HG03097 (cell line): ENCODE results near the gene RASSF10.
"Not testable (repeated sequence)": the region's sequence is repeated elsewhere in the genome, so short reads cannot be mapped to it uniquely, and the experiment has no call there.

Experiments
- ATAC-seq: cut with Tn5 transposase; IDR thresholded peaks from one replicate; pipeline ENCODE4 v1.9.1; 2021; ENCODE audit not compliant: unreplicated experiment, low FRiP score

The RASSF10 gene

DNA sequence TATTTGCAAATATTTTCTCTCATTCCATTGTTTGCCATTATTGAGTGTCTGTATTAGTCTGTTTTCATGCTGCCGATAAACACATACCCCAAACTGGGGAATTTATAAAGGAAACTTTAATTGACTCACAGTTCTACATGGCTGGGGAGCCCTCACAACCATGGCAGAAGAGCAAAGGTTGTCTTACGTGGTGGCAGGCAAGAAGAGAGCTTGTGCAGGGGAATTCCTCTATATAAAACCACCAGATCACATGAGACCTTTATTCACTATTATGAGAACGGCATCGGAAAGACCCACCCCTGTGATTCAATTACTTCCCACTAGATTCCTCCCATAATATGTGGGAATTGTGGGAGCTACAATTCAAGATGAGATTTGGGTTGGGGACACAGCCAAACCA is 10.2 kb downstream of the RASSF10 start:
- ATAC-seq = no peak

DNA sequence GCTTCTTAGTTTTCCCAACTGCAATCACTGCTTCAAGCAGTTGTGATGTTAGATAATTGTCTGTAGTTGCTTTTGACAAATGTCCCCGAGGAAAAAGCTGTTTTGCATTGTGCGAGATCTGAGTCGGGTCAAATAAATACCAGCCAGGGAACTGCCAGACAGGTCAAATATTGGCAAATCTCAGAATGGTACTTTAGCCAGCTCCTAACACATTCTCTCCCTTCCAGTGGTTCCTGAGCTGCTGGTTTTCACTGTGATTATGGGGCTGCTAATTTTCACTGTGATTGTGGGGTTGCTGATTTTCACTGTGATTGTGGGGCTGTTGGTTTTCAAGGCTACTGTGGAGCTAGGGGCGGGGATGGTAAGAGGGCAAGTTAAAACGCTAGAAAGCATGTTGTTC is 14.3 kb downstream of the RASSF10 start:
- ATAC-seq = no peak

DNA sequence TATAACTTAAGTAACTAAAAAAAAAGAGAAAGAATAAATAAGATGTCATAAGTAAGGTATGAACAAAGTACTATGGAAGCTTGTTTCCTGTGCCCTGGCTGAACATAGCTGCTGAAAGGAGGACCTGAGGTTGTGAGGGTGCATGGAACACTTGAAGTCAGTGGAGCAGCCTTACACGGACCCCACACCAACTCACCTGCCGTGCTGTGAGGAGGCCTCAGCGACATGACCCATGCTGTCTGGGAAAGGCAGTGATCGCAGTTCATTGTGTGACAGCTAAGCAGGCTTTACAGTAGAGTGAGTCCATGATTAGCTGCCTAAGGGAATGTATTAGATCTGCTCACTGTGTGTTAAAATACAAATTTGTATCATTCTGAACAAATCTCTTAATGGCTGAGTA is 17.6 kb downstream of the RASSF10 start:
- ATAC-seq = no peak

DNA sequence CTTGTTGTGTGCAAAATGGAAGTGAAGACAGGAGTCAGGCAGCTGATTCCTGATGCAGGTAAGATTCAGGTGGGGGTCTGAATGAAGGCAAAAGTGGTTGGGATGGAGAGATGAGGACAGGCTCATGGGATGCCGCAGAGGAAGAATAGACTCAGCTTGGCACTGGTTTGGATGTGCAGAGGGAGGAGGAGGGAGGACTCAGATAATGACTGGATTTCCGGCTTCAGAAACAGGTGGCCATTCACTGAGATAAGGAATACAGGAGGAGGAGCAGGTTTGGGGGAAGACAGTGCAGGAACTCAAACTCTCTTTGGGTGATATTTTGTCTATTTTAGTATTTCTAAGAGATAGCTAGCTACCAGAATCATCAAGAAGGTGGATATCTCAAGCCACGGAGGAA is 19.2 kb downstream of the RASSF10 start:
- no peak for ATAC-seq

DNA sequence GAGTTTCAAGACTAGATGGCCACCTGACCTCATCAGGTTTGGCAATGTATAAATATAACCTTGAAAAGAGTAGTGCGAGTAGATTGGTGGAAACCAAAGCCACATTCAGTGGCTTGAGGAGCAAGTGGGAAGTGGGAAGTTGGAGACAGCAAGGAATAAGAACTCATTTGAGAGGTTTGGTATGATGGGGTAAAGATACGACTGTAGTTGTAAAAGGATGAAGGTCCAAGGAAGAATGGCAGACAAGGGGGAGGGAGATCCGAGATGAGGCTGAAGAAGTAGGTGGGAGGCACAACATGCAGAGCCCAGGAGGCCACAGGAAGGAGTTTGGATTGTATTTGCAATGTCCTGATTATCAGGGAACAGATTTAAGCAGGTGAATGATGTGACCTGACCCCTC is 20.8 kb downstream of the RASSF10 start:
- ATAC-seq = no peak

DNA sequence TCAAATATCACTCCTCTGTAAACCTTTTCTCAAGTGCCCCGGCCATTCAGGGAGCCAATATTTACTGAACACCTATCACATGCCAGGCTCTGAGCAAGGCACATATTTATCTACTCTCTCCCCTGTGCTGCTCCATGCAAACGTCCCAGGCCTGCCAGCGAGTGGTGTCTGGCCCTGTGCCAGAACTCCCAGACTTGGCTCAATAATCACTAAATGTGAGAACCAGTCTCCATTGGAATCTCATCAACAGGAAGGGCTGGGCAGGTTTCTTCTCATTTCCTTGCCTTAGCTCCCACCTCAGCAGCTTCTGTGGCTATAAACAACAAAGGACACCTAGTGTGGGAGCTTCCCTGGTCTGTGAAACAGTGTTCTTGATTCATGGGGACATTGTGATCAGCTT is 21.7 kb downstream of the RASSF10 start:
- ATAC-seq = no peak

DNA sequence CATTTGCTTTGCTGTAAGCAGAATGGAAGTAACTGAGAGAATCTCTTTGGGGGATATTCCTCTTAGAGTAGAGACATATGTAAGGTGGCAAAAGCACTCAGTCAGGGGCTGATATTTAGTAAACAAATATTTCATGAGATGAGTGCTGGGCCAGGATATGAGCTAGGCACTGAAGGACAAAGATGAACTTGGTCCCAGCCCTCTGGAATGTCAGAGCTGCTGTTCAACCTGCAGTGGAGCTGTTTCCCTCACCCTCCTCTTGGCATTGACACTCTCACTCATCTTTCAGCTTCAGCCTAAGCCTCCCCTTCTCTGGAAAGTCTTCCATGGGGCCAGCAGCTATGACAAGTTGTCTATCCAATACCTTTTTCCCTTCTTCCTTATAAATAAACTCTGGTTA is 22.2 kb downstream of the RASSF10 start:
- no peak for ATAC-seq

DNA sequence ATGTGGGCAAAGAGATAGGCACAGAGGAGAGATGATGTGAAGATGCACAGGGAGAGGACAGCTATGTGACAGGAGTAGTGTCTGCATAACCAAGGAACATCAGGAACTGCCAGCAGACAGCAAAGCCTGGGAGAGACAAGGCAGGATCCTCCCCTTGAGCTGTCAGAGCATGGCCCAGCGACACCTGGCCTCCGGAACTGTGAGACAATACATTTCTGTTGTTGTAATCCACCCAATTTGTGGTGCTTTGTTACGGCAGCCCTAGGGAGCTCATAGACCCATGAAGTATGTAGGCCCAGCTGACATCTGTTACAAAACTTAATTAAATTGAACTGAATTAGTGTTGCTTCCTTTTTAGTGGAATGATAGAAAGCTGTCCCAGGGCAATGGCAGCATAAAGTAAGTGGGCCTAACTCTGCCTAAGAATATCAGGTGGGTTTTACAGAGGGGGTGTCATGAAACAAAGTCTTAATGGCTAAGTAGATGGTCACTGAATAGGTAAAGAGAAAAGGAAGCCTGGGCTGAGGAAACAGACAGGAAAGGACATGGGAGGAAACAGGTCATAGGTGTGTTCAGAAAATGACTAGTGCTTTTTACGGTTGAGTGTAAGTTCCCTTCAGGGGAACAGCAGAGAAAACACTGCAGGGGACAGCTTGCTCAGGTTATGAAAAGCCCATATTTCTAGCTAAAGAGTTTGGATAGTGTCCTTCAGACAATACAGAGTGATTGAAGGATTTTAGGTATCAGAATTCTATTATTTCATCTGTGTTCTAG is 24.8 kb downstream of the RASSF10 start:
- ATAC-seq = no peak

DNA sequence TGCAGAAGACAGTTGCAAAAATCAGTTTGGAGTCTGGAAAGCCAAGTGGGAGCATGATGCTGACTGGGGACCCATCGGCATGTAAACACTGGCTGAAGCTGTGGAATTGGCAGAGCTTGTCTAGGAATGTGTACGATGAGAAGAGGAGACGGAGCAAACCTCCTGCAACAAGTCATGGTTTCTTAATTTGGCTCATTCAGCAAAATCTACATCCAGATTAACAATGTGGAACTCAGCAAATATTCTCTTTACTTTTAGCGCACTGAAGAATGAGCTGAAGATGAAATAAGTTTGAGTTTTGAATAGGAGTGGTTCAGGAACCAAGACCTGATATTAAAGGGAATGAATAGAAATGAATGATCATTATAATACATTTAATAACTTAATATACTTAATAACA is 26.6 kb downstream of the RASSF10 start:
- no peak for ATAC-seq

DNA sequence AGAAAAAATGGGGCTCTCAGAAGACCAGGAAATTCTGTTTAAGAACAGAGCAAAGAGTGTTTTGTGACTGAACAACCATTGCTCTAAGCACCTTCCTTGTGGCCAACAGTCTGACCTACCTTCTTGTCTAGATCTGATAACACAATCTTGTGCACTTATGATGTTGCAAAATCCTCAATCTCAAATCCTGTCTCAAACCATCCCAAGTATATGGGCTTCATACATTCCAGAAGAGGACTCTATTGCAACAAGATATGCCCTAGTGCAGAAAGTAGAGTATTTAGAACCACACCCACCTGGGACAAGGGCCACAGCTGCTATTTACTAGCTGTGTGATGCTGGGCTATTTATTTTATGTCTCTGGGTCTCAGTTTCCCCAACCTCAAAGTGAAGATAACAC is 27.1 kb downstream of the RASSF10 start:
- ATAC-seq = no peak

DNA sequence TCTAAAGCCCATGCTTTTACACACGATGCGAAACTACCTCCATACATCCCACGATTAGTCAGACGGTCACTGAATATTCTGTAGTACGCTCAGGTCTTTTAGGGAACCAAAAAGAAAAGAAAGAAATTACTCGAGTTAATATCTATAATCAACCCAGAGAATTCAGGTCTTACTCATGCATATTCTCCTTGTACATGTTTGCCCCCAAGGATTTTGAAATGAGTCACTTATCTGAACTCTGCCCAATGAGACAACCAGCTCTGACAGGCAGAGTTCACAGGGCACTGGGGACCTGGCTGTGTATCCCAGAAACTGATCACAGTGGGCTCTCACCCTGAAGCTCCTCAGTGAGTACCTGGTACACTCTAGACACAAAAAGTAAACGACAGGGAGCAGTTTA is 29.2 kb downstream of the RASSF10 start:
- ATAC-seq = no peak

DNA sequence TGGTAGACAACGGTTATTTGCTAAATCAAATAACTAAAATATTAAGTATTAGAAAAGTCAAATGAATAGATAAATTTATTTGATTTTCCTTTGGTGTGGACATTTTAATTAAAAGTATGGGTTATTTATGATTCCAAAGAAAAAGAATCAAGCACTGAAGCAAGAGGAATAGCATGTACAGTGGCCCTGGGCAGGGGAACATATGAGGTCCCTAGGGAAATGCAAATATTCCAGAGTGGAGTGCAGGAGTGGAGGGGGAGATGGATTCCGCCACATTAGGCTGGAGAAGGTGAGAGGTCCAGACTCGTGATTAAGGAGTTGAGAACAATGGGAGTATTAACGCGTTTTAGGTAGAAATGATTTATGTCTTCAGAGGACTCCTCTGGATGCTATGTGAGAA is 30.0 kb downstream of the RASSF10 start:
- ATAC-seq = no peak

DNA sequence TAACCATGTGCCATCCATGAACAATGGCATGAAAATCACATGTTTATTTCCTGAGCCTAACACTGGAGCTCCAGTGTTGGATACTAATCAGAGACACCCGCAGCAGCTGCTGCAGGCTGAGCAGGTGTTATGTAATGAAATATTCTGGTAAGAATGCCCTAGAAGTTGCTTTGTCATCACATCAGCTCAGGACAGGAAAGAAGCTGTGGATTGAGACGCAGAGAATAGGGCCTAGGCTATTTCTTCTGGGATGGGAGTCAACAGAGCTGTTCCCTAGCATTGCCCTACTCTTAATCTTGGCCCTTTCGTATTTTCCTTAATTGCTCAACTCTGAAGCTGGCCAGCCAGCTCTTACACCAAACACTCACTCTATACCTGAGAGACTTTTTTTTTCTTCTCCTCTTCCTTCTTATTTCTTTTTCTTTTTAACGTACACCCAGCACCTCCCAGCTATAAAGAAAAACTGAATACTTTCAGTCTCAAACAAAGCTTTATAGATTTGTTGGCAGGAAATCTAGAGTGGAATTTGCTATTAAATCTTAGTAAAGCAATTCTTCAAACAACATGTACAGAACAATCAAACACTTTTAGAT is 31.9 kb downstream of the RASSF10 start:
- ATAC-seq = no peak

DNA sequence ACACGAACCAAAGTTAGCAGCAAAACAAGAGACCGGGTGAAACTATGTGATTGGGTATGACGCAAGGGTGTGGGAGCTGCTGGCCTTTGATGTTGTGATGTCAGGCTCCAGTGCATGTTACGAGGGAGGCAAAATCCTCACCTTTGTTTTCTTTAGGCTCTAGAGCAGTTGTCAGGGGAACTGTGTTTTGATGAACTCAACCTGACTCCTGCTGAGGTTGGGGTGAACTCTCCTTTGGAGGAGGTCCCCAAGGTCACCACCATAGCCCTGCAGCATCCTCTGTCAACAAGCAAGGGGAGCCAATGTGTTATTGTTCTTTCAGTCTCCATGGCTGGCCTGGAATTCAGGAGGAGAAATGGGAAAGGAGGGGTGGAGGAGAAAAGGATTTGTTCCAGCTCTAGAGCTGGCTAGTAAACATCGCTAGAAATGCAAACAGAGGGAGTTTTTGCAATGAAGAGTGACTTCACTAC is 33.8 kb downstream of the RASSF10 start:
- ATAC-seq = no peak

DNA sequence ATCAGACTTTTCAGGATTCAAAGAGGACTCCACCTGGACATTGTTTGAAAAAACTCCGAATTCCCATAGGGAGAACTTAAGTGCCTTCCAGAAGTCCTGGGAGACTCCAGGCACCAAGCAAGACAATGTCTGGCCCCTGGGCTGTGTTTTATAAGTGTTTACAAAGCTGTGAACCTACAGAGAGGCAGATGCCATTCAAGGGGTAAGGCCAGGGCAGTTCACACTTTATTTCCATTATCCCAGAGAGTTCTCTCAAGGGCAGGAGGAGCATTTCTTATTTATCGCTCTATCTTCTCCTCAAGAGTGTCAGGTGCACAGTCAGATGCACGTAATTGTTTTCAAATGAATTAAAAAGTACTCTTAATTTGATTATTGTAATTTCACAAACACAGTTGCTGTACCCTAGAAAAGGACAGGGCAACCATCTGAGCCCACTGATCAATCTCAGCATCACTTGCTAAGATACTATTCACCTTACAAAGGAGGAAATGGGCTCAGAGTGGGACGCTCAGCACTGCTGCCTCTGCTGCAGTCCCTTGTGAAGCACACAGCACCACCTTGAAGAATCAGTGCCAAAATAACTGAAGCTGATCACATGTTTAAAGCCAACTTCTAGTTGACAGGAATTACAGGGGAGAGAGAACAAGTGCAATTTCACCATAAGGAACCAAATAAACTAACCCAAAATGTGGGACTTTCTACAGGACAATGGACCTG is 35.0 kb downstream of the RASSF10 start:
- ATAC-seq = no peak

DNA sequence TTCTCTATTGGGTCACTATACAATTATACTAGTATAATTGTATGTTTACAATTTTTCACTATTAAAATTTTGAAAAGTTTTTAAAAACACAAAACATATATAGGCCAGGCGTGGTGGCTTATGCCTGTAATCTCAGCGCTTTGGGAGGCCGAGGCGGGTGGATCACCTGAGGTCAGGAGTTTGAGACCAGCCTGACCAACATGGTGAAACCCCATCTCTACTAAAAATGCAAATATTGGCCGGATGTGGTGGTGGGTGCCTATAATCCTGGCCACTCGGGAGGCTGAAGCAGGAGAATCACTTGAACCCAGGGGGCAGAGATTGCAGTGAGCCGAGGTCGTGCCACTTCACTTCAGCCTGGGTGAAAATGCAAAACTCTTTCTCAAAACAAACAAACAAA is 36.0 kb downstream of the RASSF10 start:
- ATAC-seq = not testable (repeated sequence)

DNA sequence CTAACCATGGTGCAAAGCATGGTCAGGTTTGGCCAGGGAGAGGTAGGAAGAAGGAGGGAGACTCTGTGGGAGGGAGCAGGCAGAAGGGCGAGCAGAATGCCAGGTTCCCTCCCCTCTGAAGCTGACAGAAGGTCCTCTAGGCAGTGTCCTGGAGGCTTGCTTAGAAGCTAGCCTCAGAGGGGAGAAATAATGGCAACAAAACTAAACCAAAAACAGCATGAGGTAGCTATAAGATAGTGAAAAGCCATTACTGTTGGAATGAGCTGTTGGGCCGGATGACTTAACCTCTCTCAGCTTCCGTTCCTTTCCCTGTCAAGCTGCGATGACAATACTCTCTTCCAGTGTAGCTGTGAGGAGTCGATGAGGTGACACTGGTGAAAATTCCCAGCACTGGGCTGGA is 36.6 kb downstream of the RASSF10 start:
- no peak for ATAC-seq

DNA sequence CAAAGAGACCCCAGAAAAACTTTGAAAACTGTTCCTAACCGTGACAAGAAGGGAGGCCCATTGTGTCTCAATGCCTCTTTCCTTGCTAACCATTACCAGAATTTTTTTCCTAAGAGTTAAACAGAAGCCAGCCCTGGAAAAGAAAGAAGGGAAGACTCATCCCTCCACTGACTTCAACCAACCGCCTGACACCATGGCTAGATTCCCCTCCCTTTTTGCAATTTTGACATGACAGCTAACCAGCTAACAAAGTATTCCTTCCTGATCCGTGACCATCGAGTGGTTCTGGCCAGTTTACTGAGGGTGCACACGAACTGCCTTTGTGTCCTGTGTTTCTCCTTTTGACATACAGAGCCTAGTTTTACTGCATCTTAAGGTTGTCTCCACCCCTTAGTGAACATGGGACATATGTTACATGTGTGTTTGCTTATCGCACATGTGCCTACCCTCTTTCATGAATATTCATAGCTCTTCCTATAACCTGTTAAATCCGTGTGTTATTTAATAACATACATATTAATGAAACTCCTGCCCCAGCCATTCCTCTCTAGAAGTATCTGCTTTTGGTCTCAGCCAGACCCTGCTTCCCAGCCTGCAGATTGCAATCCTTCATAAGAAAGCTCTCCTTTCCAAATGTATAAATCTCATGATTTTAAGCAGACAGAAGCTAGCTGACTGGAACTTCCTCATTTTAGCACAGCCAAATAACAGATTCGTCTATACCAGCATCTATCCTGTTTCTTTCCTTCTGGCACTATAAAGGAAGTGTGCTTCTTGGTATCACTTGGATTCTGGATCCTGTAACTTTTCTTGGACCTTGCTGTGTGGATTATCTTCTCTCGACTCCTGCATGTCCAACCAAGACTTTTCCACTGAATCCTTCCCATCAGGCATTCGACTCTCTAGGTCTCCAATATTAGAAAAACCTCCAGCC is 37.8 kb downstream of the RASSF10 start:
- ATAC-seq = no peak

DNA sequence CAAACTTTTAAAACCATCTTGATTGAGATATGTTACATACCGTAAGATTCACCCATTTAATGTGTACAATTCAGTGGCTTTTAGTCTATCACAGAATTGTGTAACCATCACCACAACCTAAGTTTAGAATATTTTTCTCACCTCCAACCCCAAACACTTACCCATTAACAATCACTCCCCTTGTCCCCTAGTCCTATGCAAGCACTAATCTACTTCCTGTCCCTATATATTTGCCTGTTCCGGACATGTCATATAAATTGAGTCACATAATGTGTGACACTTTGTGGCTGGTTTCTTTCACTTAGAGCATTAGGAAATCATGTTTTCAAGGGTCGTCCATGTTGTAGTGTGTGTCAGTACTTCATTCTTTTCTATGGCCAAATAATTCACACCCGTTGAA is 38.8 kb downstream of the RASSF10 start:
- no peak for ATAC-seq

DNA sequence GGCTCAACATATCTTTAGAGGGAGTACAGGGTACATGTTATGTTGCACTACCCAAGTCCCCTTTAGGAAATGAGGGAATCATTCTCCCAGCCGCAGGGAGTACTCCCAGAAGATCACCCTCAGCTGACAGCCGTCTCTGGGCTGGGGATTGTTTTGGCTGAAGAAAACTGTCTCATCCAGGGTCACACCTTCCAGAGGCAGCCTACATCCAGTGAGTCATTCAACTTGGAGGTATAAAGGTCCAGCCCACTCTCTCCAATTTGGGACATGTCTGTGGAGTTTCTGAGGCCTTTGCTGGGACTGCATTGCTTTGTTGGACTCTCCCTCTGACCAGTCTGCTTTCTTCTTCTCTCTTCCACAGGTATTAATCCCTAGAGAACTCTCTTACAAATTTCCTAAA is 42.1 kb downstream of the RASSF10 start:
- no peak for ATAC-seq

DNA sequence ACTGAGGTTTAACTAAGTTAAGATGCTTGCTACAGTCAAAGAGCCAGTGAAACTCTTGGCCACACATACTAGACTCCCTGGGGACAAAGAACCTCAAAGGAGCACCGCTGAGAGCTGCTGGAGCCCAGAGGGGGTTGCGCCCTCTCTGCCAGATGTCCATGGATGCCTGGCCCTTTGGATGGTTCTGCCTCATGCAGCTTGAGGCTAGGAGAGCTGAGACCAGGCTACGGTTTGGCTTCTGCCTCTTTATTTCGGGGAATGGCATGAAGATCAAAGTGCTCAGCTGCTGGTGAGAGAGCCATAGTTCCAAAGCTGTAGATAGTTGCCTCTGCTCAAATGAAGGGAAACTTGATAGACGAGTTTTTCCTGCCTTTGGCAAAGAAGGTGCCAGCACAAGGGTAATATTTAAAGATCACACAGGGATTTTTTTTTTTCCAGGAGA is 43.0 kb downstream of the RASSF10 start:
- no peak for ATAC-seq
